T-helper 17 cell (primary cell): Measurements from ENCODE around the gene GAK. TPM values are rescaled to one million over a fixed set of nuclear protein-coding genes. Genes with fewer than 3 reads are reported as not detected.

Experiments used
- ATAC-seq: fragments of 150-1000 bp; cut with Tn5 transposase; 2 replicates; pipeline ENCODE4 v1.10.0; 2021; ENCODE audit warnings: mild to moderate bottlenecking, moderate library complexity
- DNase-seq, 3 donors: peaks; one replicate each; pipeline versions ENCODE4 v3.0.0 to v3.0.0-alpha.2; 2020 to 2021
- H3K9me3 ChIP-seq: one replicate; pipeline ENCODE4 v1.7.0; 2013; ENCODE audit warnings: low read length, mild to moderate bottlenecking; ENCODE audit not compliant: control insufficient read depth, poor library complexity, severe bottlenecking
- H3K27ac Mint-ChIP-seq: one replicate; pipeline ENCODE4 v1.8.0; 2022; ENCODE audit warnings: mild to moderate bottlenecking, moderate library complexity, mixed read lengths
- H3K27me3 Mint-ChIP-seq: one replicate; pipeline ENCODE4 v1.8.0; 2022; ENCODE audit warnings: mixed read lengths
- H3K36me3 Mint-ChIP-seq: one replicate; pipeline ENCODE4 v1.8.0; 2022; ENCODE audit warnings: low read depth, mixed read lengths
- H3K4me1 Mint-ChIP-seq: one replicate; pipeline ENCODE4 v1.8.0; 2022; ENCODE audit warnings: mild to moderate bottlenecking, mixed read lengths
- H3K4me3 Mint-ChIP-seq: one replicate; pipeline ENCODE4 v1.8.0; 2022; ENCODE audit warnings: mild to moderate bottlenecking, moderate library complexity, mixed read lengths
- total RNA-seq, 4 donors: library from RNA in 2 of 4; stranded (reverse) in 2 of 4; gene quantifications; one replicate each; pipeline ENCODE4 v1.2.3 and lab custom pipeline; 2022 to 2026

The GAK gene
- total RNA-seq, 2 donors from 2014 or later = 192 to 215 TPM

DNA sequence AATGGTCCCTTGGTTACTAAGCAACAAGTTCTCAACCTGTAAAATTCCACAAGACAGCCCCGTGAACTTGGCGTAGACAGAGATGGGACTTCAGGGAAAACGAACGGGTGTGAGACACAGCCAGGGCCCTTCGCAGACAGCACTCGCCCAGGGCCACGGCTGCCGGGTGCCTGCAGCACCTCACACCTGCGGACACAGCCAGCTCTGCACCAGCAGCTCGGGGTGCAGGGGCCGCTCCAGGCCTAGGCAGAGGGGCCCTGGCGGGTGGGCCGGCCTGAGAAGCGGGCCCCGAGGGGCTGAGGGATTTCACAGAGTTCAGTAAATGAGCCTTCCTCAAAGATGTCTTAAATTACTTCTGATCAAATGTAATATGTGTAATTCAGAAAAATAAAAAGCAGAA lies 34.0 kb downstream of the GAK start:
- H3K4me1 Mint-ChIP-seq = peaks cover 16% of the 10 kb centered on the region
- DNase-seq = no peak
- no peak overlapping the region for H3K4me3 Mint-ChIP-seq
- H3K27me3 Mint-ChIP-seq = no peaks in the 10 kb centered on the region
- H3K36me3 Mint-ChIP-seq = peaks cover 8% of the 10 kb centered on the region
- ATAC-seq = no peak
- H3K27ac Mint-ChIP-seq = no peak overlapping the region
- no peaks in the 10 kb centered on the region for H3K9me3 ChIP-seq

DNA sequence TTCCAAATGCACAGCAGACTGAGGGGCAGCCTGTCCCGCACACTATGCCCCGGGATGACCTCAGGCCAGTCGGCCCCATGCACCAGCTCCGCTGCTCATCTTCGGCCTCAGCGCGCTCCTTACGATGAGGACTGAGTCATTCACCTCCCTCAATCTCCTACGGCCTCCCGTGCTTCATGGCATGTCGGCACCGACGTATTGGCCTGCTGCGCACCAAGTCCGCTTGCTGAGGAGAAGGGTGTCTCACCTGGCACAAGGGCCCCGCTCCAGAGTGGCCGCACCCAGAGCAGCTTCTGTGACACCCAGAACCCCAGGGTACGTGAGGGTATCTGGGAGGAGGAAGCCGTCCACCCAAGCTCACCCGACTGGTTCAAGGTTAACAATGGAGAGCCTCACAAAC lies 35.5 kb downstream of the GAK start:
- H3K27ac Mint-ChIP-seq = peak overlapping the region; percentile 78
- H3K4me3 Mint-ChIP-seq = no peak overlapping the region
- no peaks in the 10 kb centered on the region for H3K27me3 Mint-ChIP-seq
- H3K4me1 Mint-ChIP-seq = peaks cover 11% of the 10 kb centered on the region
- DNase-seq (no peak), ATAC-seq (no peak)
- no peaks in the 10 kb centered on the region for H3K9me3 ChIP-seq
- H3K36me3 Mint-ChIP-seq = peaks cover 5% of the 10 kb centered on the region

- H3K27ac Mint-ChIP-seq = no peak overlapping the region
- peaks cover 11% of the 10 kb centered on the region for H3K4me1 Mint-ChIP-seq
- H3K27me3 Mint-ChIP-seq = no peaks in the 10 kb centered on the region
- ATAC-seq (no peak), DNase-seq (no peak)
- peaks cover 5% of the 10 kb centered on the region for H3K36me3 Mint-ChIP-seq
- H3K4me3 Mint-ChIP-seq = no peak overlapping the region
- no peaks in the 10 kb centered on the region for H3K9me3 ChIP-seq
Measured at GRCh38 chr4:896216-896615, 35.9 kb downstream of the GAK start.

DNA sequence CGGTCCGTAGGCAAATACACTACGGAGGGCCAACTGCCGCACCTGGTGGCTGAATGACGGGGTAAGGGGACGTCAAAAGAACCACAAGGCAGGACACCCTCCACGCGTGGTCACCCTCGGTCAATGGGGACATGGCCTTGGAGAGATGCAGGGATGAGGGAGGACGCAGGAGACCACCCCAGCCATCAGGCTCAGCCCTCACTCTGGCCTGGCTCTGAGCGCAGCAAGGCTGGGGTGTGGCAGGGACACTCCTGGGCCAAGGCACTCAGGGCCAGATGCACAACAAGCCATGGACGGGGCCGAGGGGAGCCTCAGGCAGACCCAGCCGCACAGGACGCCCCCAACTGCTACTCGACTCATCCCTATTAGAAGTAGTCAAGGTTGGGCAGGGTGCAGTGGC lies 36.5 kb downstream of the GAK start:
- H3K9me3 ChIP-seq = no peaks in the 10 kb centered on the region
- no peak overlapping the region for H3K27ac Mint-ChIP-seq
- H3K4me1 Mint-ChIP-seq = peaks cover 11% of the 10 kb centered on the region
- H3K36me3 Mint-ChIP-seq = peaks cover 5% of the 10 kb centered on the region
- H3K4me3 Mint-ChIP-seq = no peak overlapping the region
- no peak for ATAC-seq
- H3K27me3 Mint-ChIP-seq = no peaks in the 10 kb centered on the region
- no peak for DNase-seq

GRCh38 chr4:893995-894705 lies 38.0 kb downstream of the GAK start:
- no peaks in the 10 kb centered on the region for H3K27me3 Mint-ChIP-seq
- no peak for DNase-seq

DNA sequence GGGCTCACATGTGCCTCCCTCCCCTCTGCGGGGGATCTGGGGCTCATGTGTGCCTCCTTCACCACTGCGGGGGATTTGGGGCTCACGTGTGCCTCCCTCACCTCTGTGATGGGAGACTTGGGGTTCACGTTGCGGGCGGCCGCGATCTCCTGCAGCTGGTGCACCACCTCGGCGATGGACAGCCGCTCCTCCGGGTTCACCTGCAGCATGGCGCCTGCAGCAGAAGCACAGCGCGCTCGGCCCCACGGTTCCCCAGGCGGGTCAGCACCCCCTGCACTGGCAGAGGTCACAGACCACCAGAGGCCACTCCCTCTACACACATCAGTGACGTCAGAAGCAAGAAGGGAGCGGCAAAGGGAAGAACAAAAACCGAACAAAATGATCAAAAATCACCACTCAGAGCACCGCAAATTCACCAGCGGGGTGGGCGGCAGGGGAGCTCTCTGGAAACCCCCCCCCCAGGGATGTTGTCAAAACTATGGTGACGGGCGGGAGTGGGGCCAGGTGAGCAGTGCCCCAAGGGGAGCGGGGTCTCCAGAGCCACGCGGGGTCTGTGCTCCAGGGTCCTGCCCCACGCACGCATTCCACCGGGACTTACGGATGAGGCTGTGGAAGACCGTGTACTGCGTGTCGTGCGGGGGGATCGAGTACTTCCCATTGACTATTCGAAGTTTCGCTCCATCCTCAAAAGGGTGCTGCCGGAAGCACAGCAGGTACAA lies 38.7 kb downstream of the GAK start:
- ATAC-seq (no peak), DNase-seq (no peak)
- H3K36me3 Mint-ChIP-seq = no peaks in the 10 kb centered on the region
- H3K4me1 Mint-ChIP-seq = peaks cover 2% of the 10 kb centered on the region
- H3K27me3 Mint-ChIP-seq = no peaks in the 10 kb centered on the region
- no peaks in the 10 kb centered on the region for H3K9me3 ChIP-seq
- H3K27ac Mint-ChIP-seq = peak overlapping the region; percentile 49
- no peak overlapping the region for H3K4me3 Mint-ChIP-seq

More at GRCh38 chr4:893995-894705, 38.0 kb downstream of the GAK start:
- no peak for ATAC-seq
- no peaks in the 10 kb centered on the region for H3K9me3 ChIP-seq
- H3K4me1 Mint-ChIP-seq = peaks cover 4% of the 10 kb centered on the region
- H3K36me3 Mint-ChIP-seq = no peaks in the 10 kb centered on the region
- H3K4me3 Mint-ChIP-seq = no peak overlapping the region
- H3K27ac Mint-ChIP-seq = no peak overlapping the region

- Mint-ChIP-seq H3K27ac (peak overlapping the region; percentile 80), H3K4me1 (peaks cover 5% of the 10 kb centered on the region), H3K27me3 (no peaks in the 10 kb centered on the region), H3K4me3 (no peak overlapping the region), H3K36me3 (no peaks in the 10 kb centered on the region)
- DNase-seq (no peak), ATAC-seq (no peak)
- no peaks in the 10 kb centered on the region for H3K9me3 ChIP-seq
Measured at GRCh38 chr4:892780-893179, 39.3 kb downstream of the GAK start.

DNA sequence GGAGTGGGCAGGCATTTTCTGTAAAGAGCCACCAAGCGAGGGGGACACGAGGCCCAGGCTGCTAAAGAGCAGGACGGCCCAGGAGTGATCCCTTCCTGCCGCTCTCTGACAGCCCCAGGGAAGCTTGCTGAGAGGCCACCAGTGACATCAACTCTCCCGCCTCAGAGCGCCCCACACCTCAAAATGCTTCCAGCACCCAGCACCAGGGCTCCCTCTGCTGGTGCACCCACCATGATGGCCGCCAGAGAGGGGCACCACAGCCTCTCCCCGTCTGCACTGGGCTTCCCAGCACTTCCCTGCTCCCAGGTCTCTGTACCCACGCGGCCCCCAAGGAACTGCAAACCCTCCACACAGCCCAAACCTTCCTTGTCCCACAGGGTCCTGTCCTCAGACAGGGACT lies 40.4 kb downstream of the GAK start:
- DNase-seq = no peak
- H3K9me3 ChIP-seq = no peaks in the 10 kb centered on the region
- no peaks in the 10 kb centered on the region for H3K36me3 Mint-ChIP-seq
- H3K27me3 Mint-ChIP-seq = no peaks in the 10 kb centered on the region
- ATAC-seq = no peak
- H3K4me1 Mint-ChIP-seq = peaks cover 9% of the 10 kb centered on the region
- H3K4me3 Mint-ChIP-seq = no peak overlapping the region
- H3K27ac Mint-ChIP-seq = peak overlapping the region; percentile 80

DNA sequence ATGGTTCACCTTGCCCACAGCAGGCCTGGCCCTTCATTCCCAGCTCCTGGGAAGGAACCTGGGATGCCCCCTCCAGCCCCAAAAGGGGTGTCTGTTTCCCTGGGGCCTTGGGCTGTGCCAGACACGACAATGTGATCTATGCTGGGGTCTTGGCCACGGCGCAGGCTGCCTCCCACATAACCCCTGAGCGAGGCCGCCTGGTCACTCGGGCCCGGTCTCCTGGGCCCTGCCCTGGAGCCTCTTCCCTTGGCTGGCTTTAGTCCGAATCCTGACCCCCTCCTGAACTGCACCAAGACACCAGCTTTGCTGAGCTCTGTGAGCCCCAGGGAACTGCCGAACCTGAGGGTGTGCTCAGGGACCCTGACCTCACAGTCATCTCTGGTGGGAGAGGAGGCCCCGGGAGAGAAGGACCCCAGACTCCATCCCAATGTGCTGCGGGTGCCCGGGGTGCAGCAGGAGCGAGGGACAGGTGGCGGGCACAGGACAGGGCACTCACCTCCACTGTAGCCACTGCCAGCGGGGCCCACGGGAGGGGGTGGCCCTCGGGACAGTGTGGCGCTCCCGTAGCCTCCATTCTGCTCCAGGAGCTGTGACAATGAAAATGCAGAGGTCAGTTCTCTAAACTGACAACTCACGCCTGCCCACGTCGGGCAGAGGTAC lies 42.0 kb downstream of the GAK start:
- DNase-seq (no peak), ATAC-seq (no peak)
- H3K9me3 ChIP-seq = no peaks in the 10 kb centered on the region
- H3K27ac Mint-ChIP-seq = no peak overlapping the region
- peaks cover 11% of the 10 kb centered on the region for H3K4me1 Mint-ChIP-seq
- peak overlapping the region; percentile 47 for H3K4me3 Mint-ChIP-seq
- no peaks in the 10 kb centered on the region for H3K27me3 Mint-ChIP-seq
- no peaks in the 10 kb centered on the region for H3K36me3 Mint-ChIP-seq

DNA sequence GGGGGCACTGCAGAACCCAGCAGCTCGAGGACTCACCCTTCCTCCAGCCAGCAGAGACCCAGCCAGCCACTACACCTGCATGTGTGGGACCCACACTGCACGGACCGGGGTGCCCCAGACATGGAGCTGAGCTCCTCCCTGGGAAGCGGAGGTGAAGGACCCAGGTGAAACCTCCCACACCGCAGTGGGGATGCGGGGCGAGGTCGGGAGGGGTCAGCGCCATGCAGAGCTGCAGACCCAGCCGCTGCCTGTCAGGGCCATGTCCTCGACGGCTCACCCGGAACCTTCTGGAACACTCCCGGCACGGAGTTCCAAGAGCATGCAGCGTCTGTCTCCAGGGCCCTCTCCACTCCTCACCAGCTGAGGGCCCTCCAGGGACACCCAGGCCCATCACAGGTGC lies 42.6 kb downstream of the GAK start:
- ATAC-seq = no peak
- no peaks in the 10 kb centered on the region for H3K27me3 Mint-ChIP-seq
- no peak for DNase-seq
- H3K4me3 Mint-ChIP-seq = no peak overlapping the region
- no peaks in the 10 kb centered on the region for H3K9me3 ChIP-seq
- H3K4me1 Mint-ChIP-seq = peaks cover 11% of the 10 kb centered on the region
- no peak overlapping the region for H3K27ac Mint-ChIP-seq
- H3K36me3 Mint-ChIP-seq = no peaks in the 10 kb centered on the region

DNA sequence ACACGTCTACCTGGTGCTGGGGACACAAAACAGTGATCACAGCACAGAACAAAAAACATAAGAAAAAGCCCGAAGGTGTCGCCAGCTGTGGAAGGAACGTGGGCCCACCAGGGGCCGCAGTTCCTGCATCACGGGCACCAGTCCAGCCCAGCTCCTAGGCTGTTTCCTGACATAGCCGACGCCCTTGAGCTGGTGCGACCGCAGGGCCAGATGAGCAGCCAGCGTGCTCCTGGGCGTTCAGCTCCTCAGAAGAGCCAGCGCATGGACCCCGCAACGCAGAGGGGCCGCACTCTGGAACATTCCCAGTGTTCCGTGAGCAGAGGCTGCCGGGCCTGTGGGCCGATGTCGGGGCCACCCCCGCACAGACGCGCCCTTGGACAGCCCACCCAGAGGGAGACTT lies 44.1 kb downstream of the GAK start:
- H3K9me3 ChIP-seq = no peaks in the 10 kb centered on the region
- H3K4me1 Mint-ChIP-seq = peaks cover 9% of the 10 kb centered on the region
- H3K4me3 Mint-ChIP-seq = no peak overlapping the region
- no peaks in the 10 kb centered on the region for H3K36me3 Mint-ChIP-seq
- no peaks in the 10 kb centered on the region for H3K27me3 Mint-ChIP-seq
- no peak overlapping the region for H3K27ac Mint-ChIP-seq
- ATAC-seq = no peak
- DNase-seq = no peak

DNA sequence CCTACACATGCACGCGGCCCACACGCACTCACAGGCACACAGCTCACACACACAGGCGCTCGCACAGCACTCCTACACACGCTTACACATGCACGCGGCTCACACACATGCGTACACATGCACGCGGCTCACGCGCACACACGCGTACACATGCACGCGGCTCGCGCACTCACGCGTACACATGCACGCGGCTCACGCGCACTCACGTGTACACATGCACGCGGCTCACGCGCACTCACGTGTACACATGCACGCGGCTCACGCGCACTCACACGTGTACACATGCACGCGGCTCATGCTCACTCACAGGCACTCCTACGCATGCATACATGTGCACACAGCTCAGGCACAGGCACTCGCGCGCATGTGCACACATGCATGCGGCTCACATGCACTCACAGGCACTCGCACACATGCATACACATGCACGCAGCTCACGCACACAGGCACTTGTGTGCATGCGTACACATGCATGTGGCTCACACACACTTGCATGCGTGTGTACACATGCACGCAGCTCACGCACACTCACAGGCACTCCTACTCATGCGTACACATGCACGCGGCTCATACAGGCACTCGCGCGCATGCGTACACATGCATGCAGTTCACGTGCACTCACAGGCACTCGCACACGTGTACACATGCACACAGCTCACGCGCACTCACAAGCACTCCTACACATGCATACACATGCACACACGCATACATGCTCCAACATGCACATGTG lies 44.9 kb downstream of the GAK start:
- H3K4me1 Mint-ChIP-seq = peaks cover 9% of the 10 kb centered on the region
- H3K36me3 Mint-ChIP-seq = no peaks in the 10 kb centered on the region
- ATAC-seq (no peak), DNase-seq (no peak)
- no peaks in the 10 kb centered on the region for H3K27me3 Mint-ChIP-seq
- peak overlapping the region; percentile 19 for H3K27ac Mint-ChIP-seq
- no peaks in the 10 kb centered on the region for H3K9me3 ChIP-seq
- no peak overlapping the region for H3K4me3 Mint-ChIP-seq

DNA sequence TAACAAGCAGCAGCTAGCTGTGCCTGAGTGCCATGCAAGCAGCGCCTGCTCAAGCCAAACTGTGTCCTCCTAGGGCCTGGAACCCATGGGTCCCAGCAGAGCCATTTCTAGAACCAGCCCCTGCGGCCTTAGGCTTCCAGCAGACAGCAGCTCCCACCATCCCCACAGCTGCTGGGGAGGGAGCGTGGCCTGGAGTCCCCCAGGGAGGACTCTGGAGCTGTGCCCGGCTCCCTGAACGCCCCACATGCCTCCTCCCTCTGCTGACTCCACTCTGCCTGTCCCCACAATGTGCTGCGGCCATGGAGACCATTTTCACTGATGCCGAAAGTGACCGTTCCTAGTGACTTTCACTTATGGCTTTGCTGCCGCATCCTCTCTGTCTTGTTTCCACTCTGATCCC lies 45.9 kb downstream of the GAK start:
- ATAC-seq (no peak), DNase-seq (no peak)
- Mint-ChIP-seq H3K4me3 (no peak overlapping the region), H3K4me1 (peaks cover 9% of the 10 kb centered on the region), H3K27me3 (no peaks in the 10 kb centered on the region), H3K27ac (no peak overlapping the region), H3K36me3 (no peaks in the 10 kb centered on the region)
- H3K9me3 ChIP-seq = no peaks in the 10 kb centered on the region
